CD4-positive, CD25-positive, alpha-beta regulatory T cell (primary cell): ENCODE measurements around the gene DSG2. TPM values are rescaled to one million over a fixed set of nuclear protein-coding genes. Genes with fewer than 3 reads are reported as not detected.

Experiments used
- ATAC-seq, 2 donors: fragments of 150-1000 bp; cut with Tn5 transposase; one replicate each; pipeline ENCODE4 v1.10.0; 2021; ENCODE audit warnings: low read depth in 2 of 2, moderate number of reproducible peaks in 2 of 2, moderate library complexity in 1 of 2
- DNase-seq, 3 donors: peaks; one replicate each; pipeline versions ENCODE4 v3.0.0 to v3.0.0-alpha.2; 2012 to 2022; ENCODE audit warnings: mixed read lengths in 1 of 3
- H3K27ac ChIP-seq: one replicate; pipeline ENCODE4 v1.7.0; 2013; ENCODE audit warnings: mild to moderate bottlenecking, low read length; ENCODE audit not compliant: insufficient read depth, poor library complexity, severe bottlenecking
- H3K27me3 ChIP-seq: one replicate; pipeline ENCODE4 v1.7.0; 2013; ENCODE audit warnings: low read length; ENCODE audit not compliant: control insufficient read depth, insufficient read depth
- H3K36me3 ChIP-seq: one replicate; pipeline ENCODE4 v1.7.0; 2013; ENCODE audit warnings: mild to moderate bottlenecking, low read length, moderate library complexity; ENCODE audit not compliant: control insufficient read depth, insufficient read depth
- H3K4me1 ChIP-seq: 2 replicates; pipeline ENCODE4 v1.7.0; 2013; ENCODE audit warnings: mild to moderate bottlenecking, low read length; ENCODE audit not compliant: insufficient read depth, control insufficient read depth, poor library complexity, severe bottlenecking
- H3K4me3 ChIP-seq: one replicate; pipeline ENCODE4 v1.7.0; 2013; ENCODE audit warnings: low read depth, mild to moderate bottlenecking, low read length, moderate library complexity
- H3K9me3 ChIP-seq, 2 experiments: 1 replicate in 1 of 2; 2 replicates in 1 of 2; pipeline ENCODE4 v1.7.0; 2013; ENCODE audit warnings: low read length in 2 of 2, mild to moderate bottlenecking in 1 of 2, moderate library complexity in 1 of 2; ENCODE audit not compliant: control insufficient read depth in 2 of 2
- H3K27ac Mint-ChIP-seq, 3 donors: one replicate each; pipeline ENCODE4 v1.8.0; 2020 to 2022; ENCODE audit warnings: mild to moderate bottlenecking in 3 of 3, mixed read lengths in 3 of 3, moderate library complexity in 2 of 3
- H3K27me3 Mint-ChIP-seq: one replicate; pipeline ENCODE4 v1.8.0; 2022; ENCODE audit warnings: mild to moderate bottlenecking, mixed read lengths
- H3K36me3 Mint-ChIP-seq: one replicate; pipeline ENCODE4 v1.8.0; 2020; ENCODE audit warnings: mixed read lengths
- H3K4me1 Mint-ChIP-seq, 4 donors: one replicate each; pipeline ENCODE4 v1.8.0; 2020 to 2022; ENCODE audit warnings: mixed read lengths in 4 of 4, mild to moderate bottlenecking in 1 of 4
- H3K4me3 Mint-ChIP-seq, 4 donors: one replicate each; pipeline ENCODE4 v1.8.0; 2020 to 2022; ENCODE audit warnings: mild to moderate bottlenecking in 4 of 4, mixed read lengths in 4 of 4, moderate library complexity in 3 of 4
- H3K9me3 Mint-ChIP-seq, 7 donors: one replicate each; pipeline ENCODE4 v1.8.0; 2020 to 2022; ENCODE audit warnings: mixed read lengths in 7 of 7, mild to moderate bottlenecking in 3 of 7, moderate library complexity in 2 of 7
- polyA plus RNA-seq, 4 donors: library from polyadenylated mRNA; unstranded; fragments of 300-500 nt; fragmentation: Illumina TruSeq; gene quantifications; one replicate each; pipeline ENCODE4 v1.2.3, GENCODE V29; 2021
- total RNA-seq: library from RNA; stranded (reverse); gene quantifications from one replicate; pipeline ENCODE4 v1.2.3, GENCODE V29; 2022

Gene DSG2
- total and polyA plus RNA-seq, 5 donors from 2014 or later: 0.10 TPM; not detected in 4

- Histone ChIP-seq H3K27ac (no peak overlapping the region), H3K4me3 (no peak overlapping the region), H3K9me3 (no peaks in the 10 kb centered on the region), H3K4me1 (no peaks in the 10 kb centered on the region), H3K36me3 (no peaks in the 10 kb centered on the region), H3K27me3 (no peaks in the 10 kb centered on the region)
- ATAC-seq (no peak), DNase-seq (no peak)
- no peak overlapping the region for H3K4me3 Mint-ChIP-seq
- no peaks in the 10 kb centered on the region for H3K27me3 Mint-ChIP-seq
- peaks cover 0 to 1% (median 0%) of the 10 kb centered on the region in 7 donors for H3K9me3 Mint-ChIP-seq
- no peaks in the 10 kb centered on the region for H3K4me1 Mint-ChIP-seq
- H3K36me3 Mint-ChIP-seq: no peaks in the 10 kb centered on the region
- no peak overlapping the region for H3K27ac Mint-ChIP-seq
These were observed 88.0 kb downstream of the DSG2 start for GRCh38 chr18:31585991-31586390.

GRCh38 chr18:31586616-31587015 lies 88.6 kb downstream of the DSG2 start:
- Mint-ChIP-seq H3K36me3 (no peaks in the 10 kb centered on the region), H3K9me3 (peaks cover 0 to 1% (median 0%) of the 10 kb centered on the region in 7 donors), H3K4me1 (no peaks in the 10 kb centered on the region), H3K27ac (no peak overlapping the region), H3K27me3 (no peaks in the 10 kb centered on the region), H3K4me3 (no peak overlapping the region)
- Histone ChIP-seq H3K27me3 (no peaks in the 10 kb centered on the region), H3K36me3 (no peaks in the 10 kb centered on the region), H3K27ac (no peak overlapping the region), H3K9me3 (no peaks in the 10 kb centered on the region), H3K4me1 (no peaks in the 10 kb centered on the region), H3K4me3 (no peak overlapping the region)
- no peak for DNase-seq
- no peak for ATAC-seq

- DNase-seq: no peak
- H3K36me3 ChIP-seq: no peaks in the 10 kb centered on the region
- ATAC-seq: no peak
- Mint-ChIP-seq H3K4me3 (no peak overlapping the region), H3K36me3 (no peaks in the 10 kb centered on the region), H3K27ac (no peak overlapping the region), H3K9me3 (peaks cover 0 to 1% (median 0%) of the 10 kb centered on the region in 7 donors), H3K27me3 (no peaks in the 10 kb centered on the region), H3K4me1 (no peaks in the 10 kb centered on the region)
- H3K4me1 ChIP-seq: no peaks in the 10 kb centered on the region
- no peak overlapping the region for H3K4me3 ChIP-seq
- no peak overlapping the region for H3K27ac ChIP-seq
- H3K27me3 ChIP-seq: no peaks in the 10 kb centered on the region
- no peaks in the 10 kb centered on the region for H3K9me3 ChIP-seq
These were observed 89.6 kb downstream of the DSG2 start for GRCh38 chr18:31587529-31587928.

GRCh38 chr18:31590570-31590969 lies 92.6 kb downstream of the DSG2 start:
- Histone ChIP-seq H3K4me1 (no peaks in the 10 kb centered on the region), H3K4me3 (no peak overlapping the region), H3K27ac (no peak overlapping the region), H3K36me3 (no peaks in the 10 kb centered on the region), H3K9me3 (no peaks in the 10 kb centered on the region), H3K27me3 (no peaks in the 10 kb centered on the region)
- Mint-ChIP-seq H3K4me3 (no peak overlapping the region), H3K27ac (no peak overlapping the region), H3K4me1 (no peaks in the 10 kb centered on the region), H3K9me3 (no peaks in the 10 kb centered on the region), H3K27me3 (no peaks in the 10 kb centered on the region), H3K36me3 (no peaks in the 10 kb centered on the region)
- DNase-seq (no peak), ATAC-seq (no peak)

- Mint-ChIP-seq H3K9me3 (no peaks in the 10 kb centered on the region), H3K27me3 (no peaks in the 10 kb centered on the region), H3K4me3 (no peak overlapping the region), H3K36me3 (no peaks in the 10 kb centered on the region), H3K27ac (no peak overlapping the region), H3K4me1 (no peaks in the 10 kb centered on the region)
- Histone ChIP-seq H3K36me3 (no peaks in the 10 kb centered on the region), H3K9me3 (no peaks in the 10 kb centered on the region), H3K4me1 (no peaks in the 10 kb centered on the region), H3K4me3 (no peak overlapping the region), H3K27ac (no peak overlapping the region), H3K27me3 (no peaks in the 10 kb centered on the region)
- no peak for ATAC-seq
- DNase-seq: no peak
These were observed 93.1 kb downstream of the DSG2 start for GRCh38 chr18:31591113-31591512.

GRCh38 chr18:31591628-31592027 lies 93.7 kb downstream of the DSG2 start, which contains the start of gene TTR:
Gene TTR (plus strand): TSS chr18:31591877. CDS start chr18:31591903, 26 bp downstream.
- no peak for DNase-seq
- no peaks in the 10 kb centered on the region for H3K36me3 Mint-ChIP-seq
- H3K27ac ChIP-seq: no peak within 1 kb of the TSS
- no peaks in the 10 kb centered on the region for H3K4me1 Mint-ChIP-seq
- H3K4me3 ChIP-seq: no peak within 1 kb of the TSS
- no peaks in the 10 kb centered on the region for H3K36me3 ChIP-seq
- no peak within 1 kb of the TSS for H3K27ac Mint-ChIP-seq
- H3K4me3 Mint-ChIP-seq: no peak within 1 kb of the TSS
- no peaks in the 10 kb centered on the region for H3K9me3 Mint-ChIP-seq
- no peak for ATAC-seq
- H3K9me3 ChIP-seq: no peaks in the 10 kb centered on the region
- H3K4me1 ChIP-seq: no peaks in the 10 kb centered on the region
- H3K27me3 Mint-ChIP-seq: no peaks in the 10 kb centered on the region
- H3K27me3 ChIP-seq: no peaks in the 10 kb centered on the region

GRCh38 chr18:31592506-31593157 lies 94.7 kb downstream of the DSG2 start:
- no peaks in the 10 kb centered on the region for H3K27me3 Mint-ChIP-seq
- Histone ChIP-seq H3K4me1 (no peaks in the 10 kb centered on the region), H3K4me3 (no peak overlapping the region), H3K36me3 (no peaks in the 10 kb centered on the region), H3K27ac (no peak overlapping the region), H3K27me3 (no peaks in the 10 kb centered on the region), H3K9me3 (no peaks in the 10 kb centered on the region)
- H3K4me3 Mint-ChIP-seq: no peak overlapping the region
- DNase-seq: no peak
- no peaks in the 10 kb centered on the region for H3K4me1 Mint-ChIP-seq
- H3K9me3 Mint-ChIP-seq: no peaks in the 10 kb centered on the region
- H3K27ac Mint-ChIP-seq: no peak overlapping the region
- H3K36me3 Mint-ChIP-seq: no peaks in the 10 kb centered on the region
- ATAC-seq: no peak

- no peaks in the 10 kb centered on the region for H3K27me3 Mint-ChIP-seq
- H3K4me3 Mint-ChIP-seq: no peak overlapping the region
- no peaks in the 10 kb centered on the region for H3K36me3 Mint-ChIP-seq
- H3K27ac ChIP-seq: no peak overlapping the region
- no peak for DNase-seq
- H3K27ac Mint-ChIP-seq: no peak overlapping the region
- no peaks in the 10 kb centered on the region for H3K9me3 ChIP-seq
- H3K4me1 ChIP-seq: no peaks in the 10 kb centered on the region
- H3K4me3 ChIP-seq: no peak overlapping the region
- no peaks in the 10 kb centered on the region for H3K4me1 Mint-ChIP-seq
- ATAC-seq: no peak
- no peaks in the 10 kb centered on the region for H3K27me3 ChIP-seq
- H3K9me3 Mint-ChIP-seq: no peaks in the 10 kb centered on the region
- no peaks in the 10 kb centered on the region for H3K36me3 ChIP-seq
These were observed 97.3 kb downstream of the DSG2 start for GRCh38 chr18:31595121-31595771.
